MM.1S (cell line): Measurements from ENCODE around the gene ZNF592.

Experiments used
- EZH2 ChIP-seq: fragments of 300-600 bp; sonication (generic); optimal IDR thresholded peaks from 2 replicates; pipeline ENCODE3; 2017; ENCODE audit warnings: low read depth, mild to moderate bottlenecking, antibody characterized with exemption, low read length, mixed read lengths
- TF ChIP-seq, protein P1 (sequence below): fragments of 300-600 bp; sonication (generic); IDR thresholded peaks from 2 replicates; pipeline ENCODE4 v1.5.1; 2016; ENCODE audit warnings: antibody characterized with exemption, low read length, mixed read lengths

DNA sequence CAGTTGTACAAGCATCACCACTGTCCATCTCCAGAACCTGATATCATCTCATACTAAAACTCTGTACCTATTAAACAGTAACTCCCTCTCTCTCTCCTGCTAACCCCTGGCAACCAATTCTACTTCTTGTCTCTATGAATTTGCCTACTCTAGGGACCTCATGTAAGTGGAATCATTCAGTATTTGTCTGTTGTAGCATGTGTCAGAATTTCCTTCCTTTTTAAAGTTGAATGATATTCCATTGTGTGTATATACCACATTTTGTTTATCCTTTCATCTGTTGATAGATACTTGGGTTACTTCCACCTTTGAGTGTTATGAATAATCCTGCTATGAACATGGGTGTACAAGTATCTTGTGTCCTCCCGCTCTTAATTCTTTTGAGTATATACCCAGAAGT is 16.6 kb downstream of the ZNF592 start:
- TF ChIP-seq, protein P1, sequence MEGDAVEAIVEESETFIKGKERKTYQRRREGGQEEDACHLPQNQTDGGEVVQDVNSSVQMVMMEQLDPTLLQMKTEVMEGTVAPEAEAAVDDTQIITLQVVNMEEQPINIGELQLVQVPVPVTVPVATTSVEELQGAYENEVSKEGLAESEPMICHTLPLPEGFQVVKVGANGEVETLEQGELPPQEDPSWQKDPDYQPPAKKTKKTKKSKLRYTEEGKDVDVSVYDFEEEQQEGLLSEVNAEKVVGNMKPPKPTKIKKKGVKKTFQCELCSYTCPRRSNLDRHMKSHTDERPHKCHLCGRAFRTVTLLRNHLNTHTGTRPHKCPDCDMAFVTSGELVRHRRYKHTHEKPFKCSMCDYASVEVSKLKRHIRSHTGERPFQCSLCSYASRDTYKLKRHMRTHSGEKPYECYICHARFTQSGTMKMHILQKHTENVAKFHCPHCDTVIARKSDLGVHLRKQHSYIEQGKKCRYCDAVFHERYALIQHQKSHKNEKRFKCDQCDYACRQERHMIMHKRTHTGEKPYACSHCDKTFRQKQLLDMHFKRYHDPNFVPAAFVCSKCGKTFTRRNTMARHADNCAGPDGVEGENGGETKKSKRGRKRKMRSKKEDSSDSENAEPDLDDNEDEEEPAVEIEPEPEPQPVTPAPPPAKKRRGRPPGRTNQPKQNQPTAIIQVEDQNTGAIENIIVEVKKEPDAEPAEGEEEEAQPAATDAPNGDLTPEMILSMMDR = no peak
- no peak for TF ChIP-seq EZH2
